Measurements from ENCODE around the gene FRMD5. TPM values are rescaled to one million over a fixed set of nuclear protein-coding genes. Genes with fewer than 3 reads are reported as not detected.
A peak's percentile ranks its signal among the peaks of the same experiment; 100 is the strongest.

Gene FRMD5
- total RNA-seq, 1 donor from 2014 or later: not detected

- Mint-ChIP-seq H3K4me1 (ENCODE audit: unreplicated experiment) (no peaks in the 10 kb centered on the region), H3K4me3 (ENCODE audit: unreplicated experiment) (no peak overlapping the region), H3K27me3 (ENCODE audit: unreplicated experiment) (peaks cover 57% of the 10 kb centered on the region)
Measured at GRCh38 chr15:44173813-44174212, 21.3 kb downstream of the FRMD5 start.

DNA sequence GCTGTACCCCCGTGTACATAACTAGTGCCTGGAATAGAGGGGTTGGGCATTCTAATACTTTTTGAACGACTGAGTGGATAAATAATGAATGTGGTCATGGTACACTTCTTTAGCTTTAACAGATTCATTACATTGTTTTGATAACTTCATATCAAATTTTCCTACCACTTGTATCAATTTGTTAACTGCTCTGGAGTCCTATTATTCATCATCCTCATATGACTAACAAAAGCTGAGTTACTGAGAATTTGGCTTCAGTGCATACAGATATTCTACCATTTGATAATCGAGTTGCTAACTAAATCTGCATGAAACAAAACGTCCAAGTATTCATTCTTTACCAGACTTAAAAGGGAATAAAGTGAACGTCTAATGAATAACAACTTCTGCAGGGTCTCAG, 31.7 kb downstream of the FRMD5 start:
- Mint-ChIP-seq H3K36me3 (ENCODE audit: unreplicated experiment) (no peaks in the 10 kb centered on the region), H3K27me3 (ENCODE audit: unreplicated experiment) (peaks cover 46% of the 10 kb centered on the region), H3K4me1 (ENCODE audit: unreplicated experiment) (peaks cover 4% of the 10 kb centered on the region), H3K4me3 (ENCODE audit: unreplicated experiment) (no peak overlapping the region), H3K27ac (ENCODE audit: unreplicated experiment) (no peak overlapping the region), H3K9me3 (ENCODE audit: unreplicated experiment) (no peaks in the 10 kb centered on the region)
- DNase-seq (ENCODE audit: extremely low spot score, unreplicated experiment): no peak
- TF ChIP-seq, protein P1, sequence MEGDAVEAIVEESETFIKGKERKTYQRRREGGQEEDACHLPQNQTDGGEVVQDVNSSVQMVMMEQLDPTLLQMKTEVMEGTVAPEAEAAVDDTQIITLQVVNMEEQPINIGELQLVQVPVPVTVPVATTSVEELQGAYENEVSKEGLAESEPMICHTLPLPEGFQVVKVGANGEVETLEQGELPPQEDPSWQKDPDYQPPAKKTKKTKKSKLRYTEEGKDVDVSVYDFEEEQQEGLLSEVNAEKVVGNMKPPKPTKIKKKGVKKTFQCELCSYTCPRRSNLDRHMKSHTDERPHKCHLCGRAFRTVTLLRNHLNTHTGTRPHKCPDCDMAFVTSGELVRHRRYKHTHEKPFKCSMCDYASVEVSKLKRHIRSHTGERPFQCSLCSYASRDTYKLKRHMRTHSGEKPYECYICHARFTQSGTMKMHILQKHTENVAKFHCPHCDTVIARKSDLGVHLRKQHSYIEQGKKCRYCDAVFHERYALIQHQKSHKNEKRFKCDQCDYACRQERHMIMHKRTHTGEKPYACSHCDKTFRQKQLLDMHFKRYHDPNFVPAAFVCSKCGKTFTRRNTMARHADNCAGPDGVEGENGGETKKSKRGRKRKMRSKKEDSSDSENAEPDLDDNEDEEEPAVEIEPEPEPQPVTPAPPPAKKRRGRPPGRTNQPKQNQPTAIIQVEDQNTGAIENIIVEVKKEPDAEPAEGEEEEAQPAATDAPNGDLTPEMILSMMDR (IDR thresholded peaks at IDR 0.05): no peak

More at GRCh38 chr15:44173813-44174212, 21.3 kb downstream of the FRMD5 start:
- TF ChIP-seq, protein P1 (IDR thresholded peaks at IDR 0.05): no peak
- Mint-ChIP-seq H3K27ac (ENCODE audit: unreplicated experiment) (no peak overlapping the region), H3K9me3 (ENCODE audit: unreplicated experiment) (no peaks in the 10 kb centered on the region), H3K36me3 (ENCODE audit: unreplicated experiment) (no peaks in the 10 kb centered on the region)
- no peak for DNase-seq (ENCODE audit: extremely low spot score, unreplicated experiment)

DNA sequence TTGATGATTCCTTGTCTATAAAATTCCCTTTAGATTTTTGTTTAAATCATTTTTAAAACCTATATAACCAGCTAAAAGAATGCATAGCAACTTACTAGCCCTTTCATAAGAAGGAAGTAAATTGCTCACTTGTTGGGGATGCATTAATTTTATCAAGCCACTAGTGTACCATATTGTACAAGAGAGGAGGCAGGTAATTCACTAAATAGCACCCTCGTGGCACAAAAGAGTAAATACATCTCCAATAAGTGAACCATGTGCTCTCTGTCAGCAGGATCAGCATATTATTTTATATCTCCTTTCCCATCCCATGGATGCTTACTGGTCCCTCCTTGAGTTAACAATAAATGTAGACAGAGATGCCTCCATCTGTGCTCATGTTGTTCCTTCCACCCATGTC, 34.3 kb downstream of the FRMD5 start:
- H3K27me3 Mint-ChIP-seq (ENCODE audit: unreplicated experiment): peaks cover 37% of the 10 kb centered on the region

GRCh38 chr15:44159492-44159891, 35.6 kb downstream of the FRMD5 start:
- Mint-ChIP-seq H3K27me3 (ENCODE audit: unreplicated experiment) (peaks cover 35% of the 10 kb centered on the region), H3K9me3 (ENCODE audit: unreplicated experiment) (no peaks in the 10 kb centered on the region), H3K36me3 (ENCODE audit: unreplicated experiment) (no peaks in the 10 kb centered on the region), H3K27ac (ENCODE audit: unreplicated experiment) (no peak overlapping the region), H3K4me3 (ENCODE audit: unreplicated experiment) (no peak overlapping the region), H3K4me1 (ENCODE audit: unreplicated experiment) (peaks cover 13% of the 10 kb centered on the region)
- DNase-seq (ENCODE audit: extremely low spot score, unreplicated experiment): no peak
- TF ChIP-seq, protein P1 (IDR thresholded peaks at IDR 0.05): no peak

More for the DNA sequence above, 34.3 kb downstream of the FRMD5 start:
- no peak for DNase-seq (ENCODE audit: extremely low spot score, unreplicated experiment)
- Mint-ChIP-seq H3K36me3 (ENCODE audit: unreplicated experiment) (no peaks in the 10 kb centered on the region), H3K4me3 (ENCODE audit: unreplicated experiment) (no peak overlapping the region), H3K4me1 (ENCODE audit: unreplicated experiment) (peaks cover 13% of the 10 kb centered on the region), H3K9me3 (ENCODE audit: unreplicated experiment) (no peaks in the 10 kb centered on the region), H3K27ac (ENCODE audit: unreplicated experiment) (no peak overlapping the region)
- TF ChIP-seq, protein P1 (IDR thresholded peaks at IDR 0.05): no peak

- Mint-ChIP-seq H3K9me3 (ENCODE audit: unreplicated experiment) (no peaks in the 10 kb centered on the region), H3K27ac (ENCODE audit: unreplicated experiment) (peak overlapping the region; percentile 32), H3K36me3 (ENCODE audit: unreplicated experiment) (no peaks in the 10 kb centered on the region), H3K4me3 (ENCODE audit: unreplicated experiment) (no peak overlapping the region), H3K4me1 (ENCODE audit: unreplicated experiment) (peaks cover 13% of the 10 kb centered on the region), H3K27me3 (ENCODE audit: unreplicated experiment) (peaks cover 26% of the 10 kb centered on the region)
- TF ChIP-seq, protein P1 (IDR thresholded peaks at IDR 0.05): no peak
- no peak for DNase-seq (ENCODE audit: extremely low spot score, unreplicated experiment)
Measured at GRCh38 chr15:44158111-44158510, 37.0 kb downstream of the FRMD5 start.

All from osteocyte (in vitro differentiated cells).